GM12878 (cell line): Measurements from ENCODE around the gene FXYD4. TPM values are rescaled to one million over a fixed set of nuclear protein-coding genes. Genes with fewer than 3 reads are reported as not detected.

ENCODE experiments used
- BCL11A ChIP-seq: IDR thresholded peaks from 2 replicates; pipeline ENCODE4 v1.6.1; 2011; ENCODE audit warnings: low read depth, low read length
- E4F1 ChIP-seq: fragments of 450-650 bp; IDR thresholded peaks from 2 replicates; pipeline ENCODE4 v1.6.1; 2018; ENCODE audit warnings: borderline replicate concordance, mild to moderate bottlenecking; ENCODE audit not compliant: partially characterized antibody
- ELK1 ChIP-seq: IDR thresholded peaks from 2 replicates; pipeline ENCODE4 v1.6.1; 2012; ENCODE audit warnings: low read depth, low read length, improper control_type of control experiment
- ESRRA ChIP-seq: IDR thresholded peaks from 2 replicates; pipeline ENCODE4 v1.6.1; 2012; ENCODE audit warnings: mild to moderate bottlenecking, low read length, improper control_type of control experiment
- IKZF1 ChIP-seq: fragments of 450-650 bp; conservative IDR thresholded peaks from 2 replicates; pipeline ENCODE4 v1.6.1; 2017; ENCODE audit warnings: antibody characterized with exemption, mild to moderate bottlenecking
- IRF5 ChIP-seq: fragments of 450-650 bp; IDR thresholded peaks from 2 replicates; pipeline ENCODE4 v1.6.1; 2017; ENCODE audit warnings: borderline replicate concordance
- MAX ChIP-seq: IDR thresholded peaks from 2 replicates; pipeline ENCODE4 v1.6.1; 2012; ENCODE audit warnings: low read depth, low read length, improper control_type of control experiment
- PAX5 ChIP-seq: IDR thresholded peaks from 2 replicates; pipeline ENCODE4 v1.6.1; 2011; ENCODE audit warnings: low read depth, low read length, borderline replicate concordance
- PRDM15 ChIP-seq: fragments of 450-650 bp; formaldehyde crosslinking; IDR thresholded peaks from 2 replicates; pipeline ENCODE4 v1.4.0; 2020; ENCODE audit warnings: mild to moderate bottlenecking, moderate library complexity
- RELA ChIP-seq: fragments of 450-650 bp; IDR thresholded peaks from 2 replicates; pipeline ENCODE4 v1.8.0; 2014; ENCODE audit warnings: borderline replicate concordance; ENCODE audit not compliant: partially characterized antibody
- SMAD5 ChIP-seq: IDR thresholded peaks from 2 replicates; pipeline ENCODE4 v1.6.1; 2016; ENCODE audit warnings: antibody characterized with exemption, low read depth
- SMARCA5 ChIP-seq: fragments of 450-650 bp; IDR thresholded peaks from 2 replicates; pipeline ENCODE4 v1.6.1; 2017; ENCODE audit warnings: mild to moderate bottlenecking
- SREBF2 ChIP-seq: IDR thresholded peaks from 2 replicates; pipeline ENCODE4 v1.6.1; 2012; ENCODE audit warnings: mild to moderate bottlenecking, low read length
- SRF ChIP-seq, 2 experiments: IDR thresholded peaks; 2 replicates each; pipeline ENCODE4 v1.6.1; 2011; ENCODE audit warnings: low read depth in 2 of 2, low read length in 2 of 2, mild to moderate bottlenecking in 1 of 2, moderate library complexity in 1 of 2
- STAT1 ChIP-seq: fragments of 450-650 bp; conservative IDR thresholded peaks from 2 replicates; pipeline ENCODE4 v1.6.1; 2014; ENCODE audit warnings: antibody characterized with exemption, mild to moderate bottlenecking
- SUZ12 ChIP-seq: fragments of 200-600 bp; sonication (generic); IDR thresholded peaks from one replicate; pipeline ENCODE4 v1.6.1; 2018; ENCODE audit warnings: antibody characterized with exemption, mild to moderate bottlenecking; ENCODE audit not compliant: unreplicated experiment
- TARDBP ChIP-seq: IDR thresholded peaks from 2 replicates; pipeline ENCODE4 v1.6.1; 2016; ENCODE audit warnings: borderline replicate concordance
- TCF12 ChIP-seq: IDR thresholded peaks from 2 replicates; pipeline ENCODE4 v1.6.1; 2011; ENCODE audit warnings: low read depth, mild to moderate bottlenecking, low read length
- TCF7 ChIP-seq: IDR thresholded peaks from 2 replicates; pipeline ENCODE4 v1.6.1; 2014; ENCODE audit warnings: antibody characterized with exemption, borderline replicate concordance
- YBX1 ChIP-seq: fragments of 450-650 bp; IDR thresholded peaks from 2 replicates; pipeline ENCODE4 v1.6.1; 2016; ENCODE audit warnings: antibody characterized with exemption
- ZNF217 ChIP-seq: fragments of 450-650 bp; IDR thresholded peaks from 2 replicates; pipeline ENCODE4 v1.6.1; 2017; ENCODE audit warnings: antibody characterized with exemption, mild to moderate bottlenecking
- ZNF622 ChIP-seq: fragments of 450-650 bp; IDR thresholded peaks from 2 replicates; pipeline ENCODE4 v1.6.1; 2017; ENCODE audit warnings: mild to moderate bottlenecking, inconsistent platforms
- ZSCAN29 ChIP-seq: fragments of 450-650 bp; IDR thresholded peaks from 2 replicates; pipeline ENCODE4 v1.6.1; 2017; ENCODE audit warnings: mild to moderate bottlenecking, moderate library complexity
- polyA plus RNA-seq, 11 experiments: library from polyadenylated mRNA; depleted of rRNA in 4 of 11; unstranded in 6 of 11; stranded (reverse) in 5 of 11; fragments of >200 nt; fragmentation: Nextera tagmentation in 4 of 11; fragmentation: Illumina TruSeq in 1 of 11; extraction: Ambion mirVana in 4 of 11; extraction: Trizol in 1 of 11; gene quantifications; 1 replicate in 1 of 11; 2 replicates in 10 of 11; pipeline versions ENCODE4 v1.2.1 to v1.2.3, GENCODE V29; 2011 to 2016; ENCODE audit warnings: inconsistent platforms in 2 of 11, missing spikeins in 2 of 11, low read depth in 1 of 11
- total RNA-seq, 4 experiments: library from RNA; depleted of rRNA in 3 of 4; stranded (reverse); fragments of >200 nt in 3 of 4; fragmentation: Illumina TruSeq in 1 of 4; extraction: Trizol in 1 of 4; gene quantifications; 2 replicates each; pipeline versions ENCODE4 v1.2.1 to v1.2.3, GENCODE V29; 2013 to 2021

The FXYD4 gene
- total and polyA plus RNA-seq, 10 of the 15 experiments (the other 5 are each of a cell fraction or from before 2014, with no cell fraction given), result not detected

- TF ChIP-seq PRDM15 (CRISPR knock-in tag) (no peak), ZNF217 (peak; percentile 30; the same call in 1 of the 2 replicates), ZNF622 (no peak), BCL11A (no peak), SMAD5 (no peak), E4F1 (no peak), TCF7 (no peak), PAX5 (no peak), MAX (peak; percentile 64), TARDBP (no peak), ESRRA (no peak), YBX1 (no peak), RELA (no peak), SREBF2 (no peak), ELK1 (no peak), TCF12 (no peak), SRF (IDR thresholded peaks at IDR 0.05; ENCODE audit: low read depth in 2 of 2, low read length in 2 of 2) (no peak), SMARCA5 (no peak), IKZF1 (peak; percentile 70), ZSCAN29 (no peak), STAT1 (0 out of 2 replicates have a peak, but pooled peaks have one; percentile 54), SUZ12 (no peak), IRF5 (no peak)
Observed at GRCh38 chr10:43420369-43421200, 49.1 kb downstream of the FXYD4 start (continued).
